CD4-positive, alpha-beta T cell (primary cell): ENCODE measurements around the gene SNRNP48. TPM values are rescaled to one million over a fixed set of nuclear protein-coding genes. Genes with fewer than 3 reads are reported as not detected.

Experiments used
- ATAC-seq: fragments of 200-7000 bp; cut with Tn5 transposase; one replicate; pipeline ENCODE4 v1.10.0; 2022; ENCODE audit warnings: mild to moderate bottlenecking; ENCODE audit not compliant: poor library complexity
- CTCF ChIA-PET: fragments of 350-600 bp; sonication (Branson Sonifier 250); formaldehyde crosslinking; loops from one replicate; lab custom pipeline; 2021; ENCODE audit warnings: antibody characterized with exemption, inconsistent platforms; lab: Charles Lee
- POLR2A ChIA-PET: fragments of 350-600 bp; sonication (Branson Sonifier 250); formaldehyde crosslinking; loops from one replicate; lab custom pipeline; 2021; ENCODE audit warnings: antibody characterized with exemption, inconsistent platforms; lab: Charles Lee
- DNase-seq, 14 experiments: peaks; one replicate each; pipeline ENCODE4 v3.0.0-alpha.2; 2013 to 2020; ENCODE audit warnings: mixed read lengths in 2 of 14
- H3K27ac ChIP-seq, 2 donors: one replicate each; pipeline versions ENCODE4 v1.5.1 to v1.7.0; 2013; ENCODE audit warnings: low read length in 2 of 2, low read depth in 1 of 2, mild to moderate bottlenecking in 1 of 2
- H3K27me3 ChIP-seq, 2 experiments: 1 replicate in 1 of 2; 2 replicates in 1 of 2; pipeline versions ENCODE4 v1.6.1 to v1.7.0; 2013; ENCODE audit warnings: low read length in 2 of 2, control low read depth in 1 of 2, mild to moderate bottlenecking in 1 of 2, moderate library complexity in 1 of 2; ENCODE audit not compliant: insufficient read depth in 2 of 2, control insufficient read depth in 1 of 2
- H3K36me3 ChIP-seq: one replicate; pipeline ENCODE4 v1.6.1; 2013; ENCODE audit warnings: low read length, control low read depth; ENCODE audit not compliant: insufficient read depth
- H3K4me1 ChIP-seq: one replicate; pipeline ENCODE4 v1.6.1; 2013; ENCODE audit warnings: low read length, control low read depth; ENCODE audit not compliant: insufficient read depth
- H3K4me3 ChIP-seq: one replicate; pipeline ENCODE4 v1.5.1; 2013; ENCODE audit warnings: mild to moderate bottlenecking, low read length, moderate library complexity
- H3K9me3 ChIP-seq, 2 experiments: 1 replicate in 1 of 2; 2 replicates in 1 of 2; pipeline versions ENCODE4 v1.6.1 to v1.7.0; 2013; ENCODE audit warnings: low read length in 2 of 2, mild to moderate bottlenecking in 2 of 2, control low read depth in 1 of 2, moderate library complexity in 1 of 2; ENCODE audit not compliant: control insufficient read depth in 1 of 2, insufficient read depth in 1 of 2
- H3K27ac Mint-ChIP-seq: one replicate; pipeline ENCODE4 v1.8.0; 2020; ENCODE audit warnings: mixed read lengths
- H3K27me3 Mint-ChIP-seq: one replicate; pipeline ENCODE4 v1.8.0; 2021; ENCODE audit warnings: mixed read lengths
- H3K36me3 Mint-ChIP-seq: one replicate; pipeline ENCODE4 v1.8.0; 2021; ENCODE audit warnings: low read depth, mixed read lengths
- H3K4me1 Mint-ChIP-seq: one replicate; pipeline ENCODE4 v1.8.0; 2021; ENCODE audit warnings: low read depth, mixed read lengths
- H3K4me3 Mint-ChIP-seq: one replicate; pipeline ENCODE4 v1.8.0; 2020; ENCODE audit warnings: mild to moderate bottlenecking, mixed read lengths
- H3K9me3 Mint-ChIP-seq: one replicate; pipeline ENCODE4 v1.8.0; 2020; ENCODE audit warnings: mixed read lengths
- intact Hi-C, 2 experiments: fragments of 100-400 bp; cut with DNase I in 1 of 2; cut with micrococcal nuclease in 1 of 2; formaldehyde crosslinking; loops; one replicate each; pipeline versions ENCODE4 v1.15.1 to v1.9.0; 2023 to 2025; cut with DNase I, micrococcal nuclease
- total RNA-seq, 174 experiments: library from RNA in 2 of 174; stranded (reverse) in 2 of 174; gene quantifications; one replicate each; pipeline ENCODE4 v1.2.3 and lab custom pipeline; 2021 to 2026
- TF ChIP-seq, protein P1 (sequence below): fragments of 200-600 bp; IDR thresholded peaks from one replicate; pipeline ENCODE4 v1.8.0; 2022; ENCODE audit warnings: antibody characterized with exemption, mild to moderate bottlenecking

The SNRNP48 gene
- total RNA-seq, 2 experiments from 2014 or later = 12.1 to 13.4 TPM

GRCh38 chr6:7544597-7544996 is 45.4 kb upstream of the SNRNP48 start:
- H3K4me3 Mint-ChIP-seq = no peak overlapping the region
- Histone ChIP-seq H3K36me3 (no peaks in the 10 kb centered on the region), H3K27ac (no peak overlapping the region), H3K9me3 (peaks cover 0 to 9% of the 10 kb centered on the region in 2 experiments), H3K27me3 (peaks cover 44 to 82% of the 10 kb centered on the region in 2 experiments), H3K4me3 (no peak overlapping the region), H3K4me1 (peaks cover 18% of the 10 kb centered on the region)
- H3K27me3 Mint-ChIP-seq = peaks cover 75% of the 10 kb centered on the region
- ATAC-seq = no peak
- no peaks in the 10 kb centered on the region for H3K9me3 Mint-ChIP-seq
- H3K27ac Mint-ChIP-seq = no peak overlapping the region
- CTCF ChIA-PET = no interaction called here
- no peaks in the 10 kb centered on the region for H3K36me3 Mint-ChIP-seq
- POLR2A ChIA-PET = no interaction called here
- intact Hi-C loops = no loop called here
- TF ChIP-seq, protein P1, sequence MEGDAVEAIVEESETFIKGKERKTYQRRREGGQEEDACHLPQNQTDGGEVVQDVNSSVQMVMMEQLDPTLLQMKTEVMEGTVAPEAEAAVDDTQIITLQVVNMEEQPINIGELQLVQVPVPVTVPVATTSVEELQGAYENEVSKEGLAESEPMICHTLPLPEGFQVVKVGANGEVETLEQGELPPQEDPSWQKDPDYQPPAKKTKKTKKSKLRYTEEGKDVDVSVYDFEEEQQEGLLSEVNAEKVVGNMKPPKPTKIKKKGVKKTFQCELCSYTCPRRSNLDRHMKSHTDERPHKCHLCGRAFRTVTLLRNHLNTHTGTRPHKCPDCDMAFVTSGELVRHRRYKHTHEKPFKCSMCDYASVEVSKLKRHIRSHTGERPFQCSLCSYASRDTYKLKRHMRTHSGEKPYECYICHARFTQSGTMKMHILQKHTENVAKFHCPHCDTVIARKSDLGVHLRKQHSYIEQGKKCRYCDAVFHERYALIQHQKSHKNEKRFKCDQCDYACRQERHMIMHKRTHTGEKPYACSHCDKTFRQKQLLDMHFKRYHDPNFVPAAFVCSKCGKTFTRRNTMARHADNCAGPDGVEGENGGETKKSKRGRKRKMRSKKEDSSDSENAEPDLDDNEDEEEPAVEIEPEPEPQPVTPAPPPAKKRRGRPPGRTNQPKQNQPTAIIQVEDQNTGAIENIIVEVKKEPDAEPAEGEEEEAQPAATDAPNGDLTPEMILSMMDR = no peak
- no peak for DNase-seq
- H3K4me1 Mint-ChIP-seq = peaks cover 20% of the 10 kb centered on the region

- Mint-ChIP-seq H3K27ac (no peak overlapping the region), H3K27me3 (peaks cover 66% of the 10 kb centered on the region), H3K36me3 (no peaks in the 10 kb centered on the region), H3K9me3 (no peaks in the 10 kb centered on the region), H3K4me3 (no peak overlapping the region), H3K4me1 (peaks cover 15% of the 10 kb centered on the region)
- H3K36me3 ChIP-seq = no peaks in the 10 kb centered on the region
- ChIA-PET POLR2A (interaction anchor here (1.2 kb wide), 1 partner anchor 13 kb away, joined by 3 read pairs; no protein-coding TSS in a partner anchor), CTCF (no interaction called here)
- no peak overlapping the region for H3K4me3 ChIP-seq
- no peak overlapping the region for H3K27ac ChIP-seq
- H3K27me3 ChIP-seq = peaks cover 43 to 78% of the 10 kb centered on the region in 2 experiments
- H3K9me3 ChIP-seq = peaks cover 0 to 9% of the 10 kb centered on the region in 2 experiments
- ATAC-seq (no peak), DNase-seq (no peak)
- intact Hi-C loops = no loop called here
- TF ChIP-seq, protein P1 = no peak
- peaks cover 18% of the 10 kb centered on the region for H3K4me1 ChIP-seq
These were observed 44.5 kb upstream of the SNRNP48 start for GRCh38 chr6:7545316-7546019.

DNA sequence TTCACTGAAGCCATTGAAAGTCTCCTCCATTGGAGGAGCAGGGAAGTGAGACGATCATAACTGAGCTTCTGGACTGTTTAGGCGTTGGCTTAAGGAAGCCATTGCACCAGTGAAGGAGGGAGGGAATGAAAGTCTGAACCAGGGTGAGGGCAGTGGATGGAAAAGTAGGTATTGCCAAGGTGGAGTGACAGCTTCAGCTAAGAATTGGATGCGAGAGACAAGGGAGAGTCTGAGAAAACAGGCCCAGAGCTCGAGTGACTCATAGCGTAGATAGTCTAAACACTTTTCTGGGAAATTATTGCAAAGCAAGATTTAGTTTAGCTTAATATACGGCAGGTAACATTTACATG is 44.0 kb upstream of the SNRNP48 start:
- H3K27ac Mint-ChIP-seq = no peak overlapping the region
- Histone ChIP-seq H3K4me3 (no peak overlapping the region), H3K9me3 (peaks cover 0 to 9% of the 10 kb centered on the region in 2 experiments), H3K27ac (no peak overlapping the region), H3K27me3 (peaks cover 38 to 76% of the 10 kb centered on the region in 2 experiments), H3K4me1 (peaks cover 17% of the 10 kb centered on the region), H3K36me3 (no peaks in the 10 kb centered on the region)
- POLR2A ChIA-PET = interaction anchor here (1.2 kb wide), 1 partner anchor 13 kb away, joined by 3 read pairs; no protein-coding TSS in a partner anchor
- CTCF ChIA-PET = interaction anchor here (0.6 kb wide), 1 partner anchor 1930 kb away, joined by 3 read pairs; no protein-coding TSS in a partner anchor
- DNase-seq (no peak), ATAC-seq (no peak)
- H3K4me1 Mint-ChIP-seq = peaks cover 10% of the 10 kb centered on the region
- no peaks in the 10 kb centered on the region for H3K36me3 Mint-ChIP-seq
- H3K9me3 Mint-ChIP-seq = no peaks in the 10 kb centered on the region
- H3K4me3 Mint-ChIP-seq = no peak overlapping the region
- H3K27me3 Mint-ChIP-seq = peaks cover 63% of the 10 kb centered on the region
- intact Hi-C loops = no loop called here
- TF ChIP-seq, protein P1 = no peak
